ENCODE data around the gene RPUSD1.
"Not testable (repeated sequence)": the region's sequence is repeated elsewhere in the genome, so short reads cannot be mapped to it uniquely, and the experiment has no call there.

Gene RPUSD1

GRCh38 chr16:787978-788398 is at the start of gene RPUSD1:
RPUSD1 (minus strand) TSS chr16:788381; CDS start chr16:787737, 644 bp downstream.
- DNase-seq, result no peak

- DNase-seq, result not testable (repeated sequence)
Observed at GRCh38 chr16:836822-837221, 48.6 kb upstream of the RPUSD1 start.

- no peak for DNase-seq
Observed at GRCh38 chr16:836221-836620, 48.0 kb upstream of the RPUSD1 start.

GRCh38 chr16:835373-835772 is 47.2 kb upstream of the RPUSD1 start:
- DNase-seq, result no peak

GRCh38 chr16:833411-833810 is 45.2 kb upstream of the RPUSD1 start:
- no peak for DNase-seq

GRCh38 chr16:832652-833336 is 44.6 kb upstream of the RPUSD1 start:
- DNase-seq, result no peak

- DNase-seq, result no peak
Observed at GRCh38 chr16:831571-832413, 43.6 kb upstream of the RPUSD1 start.

- DNase-seq, result no peak
Observed at GRCh38 chr16:830871-831570, 42.8 kb upstream of the RPUSD1 start.

- no peak for DNase-seq
Observed at GRCh38 chr16:830107-830870, 42.1 kb upstream of the RPUSD1 start.

GRCh38 chr16:828891-829290 is 40.7 kb upstream of the RPUSD1 start:
- DNase-seq, result no peak

- no peak for DNase-seq
Observed at GRCh38 chr16:827513-827912, 39.3 kb upstream of the RPUSD1 start.

GRCh38 chr16:825341-826061 is 37.3 kb upstream of the RPUSD1 start:
- peak; percentile 46 for DNase-seq

- DNase-seq, result no peak
Observed at GRCh38 chr16:824601-825000, 36.4 kb upstream of the RPUSD1 start.

- DNase-seq, result no peak
Observed at GRCh38 chr16:824194-824593, 36.0 kb upstream of the RPUSD1 start.

GRCh38 chr16:822909-823297 is 34.7 kb upstream of the RPUSD1 start:
- no peak for DNase-seq

- no peak for DNase-seq
Observed at GRCh38 chr16:822174-822908, 34.2 kb upstream of the RPUSD1 start.

GRCh38 chr16:821751-822150 is 33.6 kb upstream of the RPUSD1 start:
- DNase-seq, result no peak

- DNase-seq, result no peak
Observed at GRCh38 chr16:820748-821147, 32.6 kb upstream of the RPUSD1 start.

- not testable (repeated sequence) for DNase-seq
Observed at GRCh38 chr16:820044-820408, 31.8 kb upstream of the RPUSD1 start.

- DNase-seq, result no peak
Observed at GRCh38 chr16:819336-820043, 31.3 kb upstream of the RPUSD1 start.

- DNase-seq, result no peak
Observed at GRCh38 chr16:818592-818991, 30.4 kb upstream of the RPUSD1 start.
